K562 (cell line): ENCODE measurements around the gene HYPK. TPM values are rescaled to one million over a fixed set of nuclear protein-coding genes. Genes with fewer than 3 reads are reported as not detected.
A peak's percentile ranks its signal among the peaks of the same experiment; 100 is the strongest.
"Not testable (repeated sequence)": the region's sequence is repeated elsewhere in the genome, so short reads cannot be mapped to it uniquely, and the experiment has no call there.

Experiments used
- ATAC-seq: fragments of 200-7000 bp; cut with Tn5 transposase; 3 replicates; pipeline ENCODE4 v1.9.1; 2020; ENCODE audit warnings: moderate library complexity
- BruUV-seq: library from RNA; stranded (reverse); fragments of 400-500 nt; replicated peaks from 2 replicates; lab custom pipeline; 2021; lab: Mats Ljungman, UMichigan
- CTCF ChIA-PET: fragments of 300-600 bp; formaldehyde crosslinking; extraction: SDS; loops from one replicate; lab custom pipeline; 2021; ENCODE audit warnings: low intra/inter-chr PET ratio; lab: Yijun Ruan, JAX
- POLR2A ChIA-PET: fragments of 300-600, 350-650 bp; sonication (Branson Sonifier 250); formaldehyde crosslinking; extraction: SDS; loops from one replicate; lab custom pipeline; 2021; ENCODE audit warnings: antibody characterized with exemption, inconsistent platforms; lab: Yijun Ruan, JAX
- DNase-seq, 4 experiments: peaks; one replicate each; pipeline versions ENCODE4 v3.0.0 to v3.0.0-alpha.2; 2011 to 2018; ENCODE audit warnings: low spot score in 3 of 4, mixed read lengths in 3 of 4; ENCODE audit errors: extremely low read depth in 1 of 4
- FAIRE-seq: peaks from 2 replicates; lab custom pipeline; 2011; peaks lifted over from hg19 to GRCh38; lab: Jason Lieb, UNC
- H2AFZ ChIP-seq: 2 replicates; pipeline ENCODE4 v1.6.0; 2011; ENCODE audit warnings: low read depth, low read length, control low read depth, inconsistent platforms
- H3K27ac ChIP-seq: fragments of 200-600 bp; 3 replicates; pipeline ENCODE4 v1.8.0; 2011; ENCODE audit warnings: low read depth, mild to moderate bottlenecking, control low read depth, inconsistent platforms, low read length, moderate library complexity, mixed read lengths; ENCODE audit errors: extremely low read depth
- H3K27me3 ChIP-seq, 2 experiments: fragments of 300-600 bp in 1 of 2; 2 replicates in 1 of 2; 3 replicates in 1 of 2; pipeline versions ENCODE4 v1.6.0 to v1.8.0; 2011; ENCODE audit warnings: inconsistent platforms in 2 of 2, low read length in 2 of 2, mild to moderate bottlenecking in 1 of 2, mixed read lengths in 1 of 2, moderate library complexity in 1 of 2; ENCODE audit not compliant: control insufficient read depth in 2 of 2, insufficient read depth in 2 of 2
- H3K36me3 ChIP-seq: fragments of 300-600 bp; 3 replicates; pipeline ENCODE4 v1.8.0; 2011; ENCODE audit warnings: mild to moderate bottlenecking, low read length, inconsistent platforms; ENCODE audit not compliant: control insufficient read depth, insufficient read depth
- H3K4me1 ChIP-seq, 2 experiments: fragments of 200-600 bp in 1 of 2; replicated peaks in 1 of 2; 2 replicates in 1 of 2; 3 replicates in 1 of 2; pipeline versions ENCODE4 v1.5.1 to v1.8.0; 2011; ENCODE audit warnings: inconsistent platforms in 2 of 2, low read length in 2 of 2, mild to moderate bottlenecking in 1 of 2, mixed read lengths in 1 of 2, moderate library complexity in 1 of 2; ENCODE audit not compliant: control insufficient read depth in 2 of 2, insufficient read depth in 2 of 2
- H3K4me2 ChIP-seq: 2 replicates; pipeline ENCODE4 v1.6.1; 2011; ENCODE audit warnings: low read length, control low read depth, inconsistent platforms, mixed read lengths; ENCODE audit not compliant: insufficient read depth
- H3K4me3 ChIP-seq: fragments of 200-600 bp; sonication (generic), shearing (Covaris generic); 2 replicates; pipeline ENCODE4 v1.5.1; 2016; ENCODE audit warnings: control low read depth, inconsistent platforms
- H3K79me2 ChIP-seq: fragments of 200-600 bp; 3 replicates; pipeline ENCODE4 v1.8.0; 2011; ENCODE audit warnings: low read length, inconsistent platforms; ENCODE audit not compliant: control insufficient read depth, insufficient read depth
- H3K9ac ChIP-seq, 2 experiments: 2 replicates each; pipeline versions ENCODE4 v1.6.0 to v1.6.1; 2011; ENCODE audit warnings: low read depth in 2 of 2, low read length in 2 of 2, control low read depth in 1 of 2, inconsistent platforms in 1 of 2, mild to moderate bottlenecking in 1 of 2, mixed read lengths in 1 of 2; ENCODE audit not compliant: insufficient read depth in 1 of 2
- H3K9me1 ChIP-seq: one replicate; pipeline ENCODE4 v1.6.0; 2011; ENCODE audit warnings: inconsistent platforms, mild to moderate bottlenecking, low read length, moderate library complexity; ENCODE audit not compliant: control insufficient read depth, insufficient read depth
- H3K9me3 ChIP-seq: replicated peaks from 2 replicates; pipeline ENCODE4 v1.5.1; 2011; ENCODE audit warnings: low read depth, low read length, inconsistent platforms; ENCODE audit not compliant: control insufficient read depth, insufficient read depth
- H4K20me1 ChIP-seq: replicated peaks from 2 replicates; pipeline ENCODE4 v1.6.1; 2011; ENCODE audit warnings: low read length, inconsistent platforms, mixed read lengths; ENCODE audit not compliant: control insufficient read depth, insufficient read depth
- CC2D1A ChIP-seq: fragments of 450-650 bp; IDR thresholded peaks from 2 replicates; pipeline ENCODE4 v1.6.1; 2017; ENCODE audit warnings: mild to moderate bottlenecking
- KLF13 ChIP-seq: fragments of 450-650 bp; IDR thresholded peaks from 2 replicates; pipeline ENCODE4 v1.6.1; 2016; ENCODE audit warnings: missing genetic modification characterization, low read depth, mild to moderate bottlenecking, missing compliant biosample characterization, moderate library complexity, borderline replicate concordance
- POLR2A ChIP-seq: fragments of 450-650 bp; conservative IDR thresholded peaks from 2 replicates; pipeline ENCODE4 v1.6.1; 2016
- POLR2B ChIP-seq: fragments of 450-650 bp; IDR thresholded peaks from 2 replicates; pipeline ENCODE4 v1.6.1; 2018; ENCODE audit warnings: low read depth; ENCODE audit not compliant: partially characterized antibody
- SUPT5H ChIP-seq: fragments of 450-650 bp; IDR thresholded peaks from 2 replicates; pipeline ENCODE4 v1.6.1; 2016
- ZBTB11 ChIP-seq, 3 experiments: fragments of 200-800 bp in 1 of 3; fragments of 250-450 bp in 1 of 3; fragments of 450-650 bp in 1 of 3; sonication (Bioruptor Pico) in 1 of 3; sonication (Bioruptor generic) in 1 of 3; formaldehyde crosslinking in 1 of 3; IDR thresholded peaks; 2 replicates each; pipeline versions ENCODE4 v1.6.1 to v1.8.0; 2016 to 2022; ENCODE audit warnings: mild to moderate bottlenecking in 2 of 3, missing genetic modification characterization in 2 of 3, missing compliant biosample characterization in 1 of 3, moderate library complexity in 1 of 3
- ZNF384 ChIP-seq: IDR thresholded peaks from 2 replicates; pipeline ENCODE4 v1.6.1; 2012; ENCODE audit warnings: low read depth, low read length, improper control_type of control experiment
- WGBS: fragments of 100-300 bp; shearing (Covaris generic); methylation state at CpG from one replicate; pipeline ENCODE4 v1.1.6; 2016; ENCODE audit warnings: low coverage, mixed read lengths; ENCODE audit not compliant: insufficient coverage; ENCODE audit errors: missing lambda C conversion rate; 5-methylcytosine and 5-hydroxymethylcytosine counted together
- in situ Hi-C: fragments of 300-500 bp; cut with MboI; formaldehyde crosslinking; loops from 4 replicates; pipeline ENCODE4 v1.15.0; 2018; ENCODE audit warnings: inconsistent platforms, mixed read lengths
- intact Hi-C: fragments of 100-400 bp; cut with micrococcal nuclease; formaldehyde crosslinking; loops from 2 replicates; pipeline ENCODE4 v1.14.2; 2022
- polyA plus RNA-seq, 8 experiments: library from polyadenylated mRNA; depleted of rRNA in 4 of 8; stranded (reverse) in 5 of 8; unstranded in 3 of 8; fragments of >200 nt; fragmentation: Nextera tagmentation in 2 of 8; fragmentation: Illumina TruSeq in 1 of 8; extraction: Ambion mirVana in 2 of 8; extraction: Trizol in 1 of 8; gene quantifications; 2 replicates each; pipeline versions ENCODE4 v1.2.1 to v1.2.3, GENCODE V29; 2011 to 2014; ENCODE audit warnings: inconsistent platforms in 1 of 8, missing spikeins in 1 of 8
- total RNA-seq, 7 experiments: library from RNA; depleted of rRNA in 6 of 7; stranded (reverse); fragments of >200 nt in 6 of 7; fragmentation: Illumina TruSeq in 2 of 7; extraction: Trizol in 2 of 7; gene quantifications; 2 replicates each; pipeline versions ENCODE4 v1.2.1 to v1.2.3, GENCODE V29; 2011 to 2021; ENCODE audit warnings: low replicate concordance in 1 of 7

Gene HYPK
- total and polyA plus RNA-seq, 9 of the 15 experiments (the other 6 are each of a cell fraction or from before 2014, with no cell fraction given), result 7.2 to 28.0 (median 21.1) TPM

GRCh38 chr15:43802676-43803075, 2.3 kb downstream of the HYPK start:
- WGBS, result 97% methylated on average over 6 of the region's 7 CpGs
- Histone ChIP-seq H3K4me1 (peaks cover 19 to 24% of the 10 kb centered on the region in 2 experiments), H3K36me3 (peaks cover 80% of the 10 kb centered on the region), H3K79me2 (peaks cover 20% of the 10 kb centered on the region)
- FAIRE-seq, DNase-seq, ATAC-seq, H2AFZ ChIP-seq, H3K9me3 ChIP-seq, H3K27ac ChIP-seq, H3K4me2 ChIP-seq, in situ Hi-C loops, H4K20me1 ChIP-seq, BruUV-seq, intact Hi-C loops, H3K9me1 ChIP-seq, H3K27me3 ChIP-seq, CTCF ChIA-PET, H3K9ac ChIP-seq, H3K4me3 ChIP-seq: not testable (repeated sequence)
- POLR2A ChIA-PET, result interaction anchor here (1.9 to 3.7 kb wide), 3 partner anchors 12 to 24 kb away, joined by 5 to 29 read pairs (median 28); partner anchors contain the start of genes MFAP1, SERF2 and WDR76
- TF ChIP-seq SUPT5H (peak; percentile 65), POLR2B (peak; percentile 27), POLR2A (peak; percentile 50; the same call in 1 of the 2 replicates)

GRCh38 chr15:43808435-43808950, 8.1 kb downstream of the HYPK start:
- Histone ChIP-seq H2AFZ (no peak overlapping the region), H3K4me2 (no peak overlapping the region), H3K27ac (no peak overlapping the region), H3K27me3 (no peaks in the 10 kb centered on the region), H3K4me3 (no peak overlapping the region), H4K20me1 (no peaks in the 10 kb centered on the region), H3K79me2 (no peaks in the 10 kb centered on the region), H3K36me3 (peaks cover 91% of the 10 kb centered on the region), H3K9ac (no peak overlapping the region), H3K9me1 (peaks cover 7% of the 10 kb centered on the region), H3K9me3 (no peaks in the 10 kb centered on the region), H3K4me1 (peaks cover 0 to 6% of the 10 kb centered on the region in 2 experiments; a peak in 2 of 5 replicates)
- ChIA-PET POLR2A (interaction anchor here (1.7 to 3.6 kb wide), 4 partner anchors 8 to 16 kb away, joined by 8 to 19 read pairs (median 14); partner anchors contain the start of genes HYPK, MFAP1 and SERINC4), CTCF (no interaction called here)
- DNase-seq (no peak), ATAC-seq (no peak), FAIRE-seq (no peak)
- BruUV-seq, result no TSS peak
- intact Hi-C loops, result no loop called here
- in situ Hi-C loops, result no loop called here
- 95% methylated on average over 5 of the region's 5 CpGs for WGBS
- TF ChIP-seq CC2D1A, result no peak
- TF ChIP-seq KLF13, result no peak
- no peak for TF ChIP-seq ZBTB11 (CRISPR knock-in tag; IDR thresholded peaks at IDR 0.05)
- no peak for TF ChIP-seq ZNF384
